Measurements from ENCODE around the gene EHD2. TPM values are rescaled to one million over a fixed set of nuclear protein-coding genes. Genes with fewer than 3 reads are reported as not detected.

Gene EHD2
- total RNA-seq, 1 experiment from 2014 or later: 13.3 TPM

DNA sequence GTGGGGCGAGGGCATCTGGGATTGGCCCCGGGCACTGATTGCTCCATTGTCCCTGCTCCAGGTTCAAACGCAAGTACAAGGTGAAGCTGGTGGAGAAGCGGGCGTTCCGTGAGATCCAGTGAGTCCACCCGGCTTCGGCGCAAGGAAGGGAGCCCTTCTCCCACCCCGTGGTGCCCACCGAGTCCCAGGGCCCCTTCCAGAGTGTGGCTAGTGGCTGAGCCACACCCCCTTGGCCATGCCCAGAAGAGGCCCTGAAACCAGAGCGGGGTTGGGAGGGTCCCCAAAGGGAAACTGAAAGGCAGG is 43.4 kb downstream of the EHD2 start:
- POLR2A ChIA-PET: no interaction called here

DNA sequence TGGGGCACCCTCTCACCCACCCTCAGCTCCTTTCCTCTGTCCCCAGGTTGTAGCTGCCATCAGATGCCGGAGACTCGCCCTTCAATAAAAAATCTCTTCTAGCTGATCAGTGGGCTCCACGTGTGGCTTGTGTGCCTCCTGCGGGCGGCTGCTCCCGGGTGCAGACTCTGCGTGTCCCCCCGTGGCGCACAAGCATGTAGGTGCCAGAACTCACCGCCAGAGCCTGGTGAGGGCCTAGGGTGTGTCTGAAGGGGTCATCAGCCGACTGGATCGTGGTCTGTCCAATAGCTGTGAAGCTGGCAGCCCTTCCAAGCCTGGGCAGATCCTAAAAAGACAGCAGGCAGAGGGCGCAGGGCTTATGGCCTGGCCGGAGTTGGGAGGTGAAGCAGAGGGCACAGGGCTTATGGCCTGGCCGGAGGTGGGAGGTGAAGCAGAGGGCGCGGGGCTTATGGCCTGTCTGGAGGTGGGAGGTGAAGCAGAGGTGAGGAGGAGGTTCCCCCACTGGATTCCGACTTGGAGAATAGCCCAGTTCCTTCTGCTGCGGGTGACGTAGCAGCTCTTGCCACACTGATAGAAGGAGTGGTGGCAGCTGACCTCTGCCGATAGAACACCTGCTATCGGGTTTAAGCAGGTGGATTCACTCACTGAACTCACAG is 43.9 kb downstream of the EHD2 start:
- peaks cover 78% of the 10 kb centered on the region for H3K36me3 Mint-ChIP-seq (ENCODE audit: insufficient read depth, unreplicated experiment)
- POLR2A ChIA-PET: no interaction called here
- CTCF ChIA-PET: no interaction called here

More for the DNA sequence above, 43.4 kb downstream of the EHD2 start:
- no peak overlapping the region for H3K27ac Mint-ChIP-seq (ENCODE audit: unreplicated experiment)
- no peaks in the 10 kb centered on the region for H3K27me3 ChIP-seq (replicated peaks; ENCODE audit: control insufficient read depth, insufficient read depth, low read length)
- H3K36me3 ChIP-seq (ENCODE audit: control insufficient read depth, insufficient read depth, low read length): peaks cover 12% of the 10 kb centered on the region
- no TSS peak for BruUV-seq (replicated peaks)
- H3K4me3 ChIP-seq (ENCODE audit: low read depth, low read length): no peak overlapping the region
- peaks cover 10% of the 10 kb centered on the region; the same call in 1 of the 2 replicates for H3K4me1 ChIP-seq
- H3K36me3 Mint-ChIP-seq (ENCODE audit: insufficient read depth, unreplicated experiment): peaks cover 83% of the 10 kb centered on the region
- DNase-seq: no peak
- peaks cover 9% of the 10 kb centered on the region for H3K4me1 Mint-ChIP-seq (ENCODE audit: low read depth, unreplicated experiment)
- no peak overlapping the region for H3K4me3 Mint-ChIP-seq (ENCODE audit: unreplicated experiment)
- no peak for TF ChIP-seq CTCF (IDR thresholded peaks at IDR 0.05; ENCODE audit: insufficient read depth in 1 of 2, low read depth in 1 of 2, low read length in 1 of 2, severe bottlenecking in 1 of 2, unreplicated experiment in 1 of 2)
- no peaks in the 10 kb centered on the region for H3K9me3 ChIP-seq
- no peaks in the 10 kb centered on the region for H3K27me3 Mint-ChIP-seq (ENCODE audit: insufficient read depth, unreplicated experiment)
- intact Hi-C loops (cut with micrococcal nuclease; ENCODE audit: unreplicated experiment): no loop called here
- no peaks in the 10 kb centered on the region for H3K9me3 Mint-ChIP-seq (ENCODE audit: unreplicated experiment)
- CTCF ChIA-PET: no interaction called here

More for the DNA sequence above, 43.9 kb downstream of the EHD2 start:
- H3K36me3 ChIP-seq (ENCODE audit: control insufficient read depth, insufficient read depth, low read length): peaks cover 11% of the 10 kb centered on the region
- intact Hi-C loops (cut with micrococcal nuclease; ENCODE audit: unreplicated experiment): no loop called here
- H3K27me3 ChIP-seq (replicated peaks; ENCODE audit: control insufficient read depth, insufficient read depth, low read length): no peaks in the 10 kb centered on the region
- no peak for DNase-seq
- Mint-ChIP-seq H3K27me3 (ENCODE audit: insufficient read depth, unreplicated experiment) (no peaks in the 10 kb centered on the region), H3K4me3 (ENCODE audit: unreplicated experiment) (no peak overlapping the region), H3K27ac (ENCODE audit: unreplicated experiment) (peak overlapping the region; percentile 46), H3K9me3 (ENCODE audit: unreplicated experiment) (no peaks in the 10 kb centered on the region), H3K4me1 (ENCODE audit: low read depth, unreplicated experiment) (peaks cover 9% of the 10 kb centered on the region)
- H3K4me1 ChIP-seq: peaks cover 10% of the 10 kb centered on the region; the same call in 1 of the 2 replicates
- TF ChIP-seq CTCF (IDR thresholded peaks at IDR 0.05; ENCODE audit: insufficient read depth in 1 of 2, low read depth in 1 of 2, low read length in 1 of 2, severe bottlenecking in 1 of 2, unreplicated experiment in 1 of 2): no peak
- no peak overlapping the region for H3K4me3 ChIP-seq (ENCODE audit: low read depth, low read length)
- no TSS peak for BruUV-seq (replicated peaks)
- no peaks in the 10 kb centered on the region for H3K9me3 ChIP-seq
